Sigmoid colon (tissue), 4 donors: ENCODE data around the gene MAML3.

Experiments
- POLR2A ChIP-seq, 2 donors: fragments of 450-650 bp; IDR thresholded peaks; one replicate each; pipeline ENCODE4 v1.6.1; 2016; ENCODE audit warnings: antibody characterized with exemption in 2 of 2, mild to moderate bottlenecking in 2 of 2, moderate library complexity in 2 of 2
- POLR2AphosphoS5 ChIP-seq, 4 donors: sonication (generic); formaldehyde crosslinking; IDR thresholded peaks; one replicate each; pipeline ENCODE4 v1.6.1; 2017; ENCODE audit warnings: antibody characterized with exemption in 4 of 4
- TF ChIP-seq, protein P1 (sequence below), 4 experiments: fragments of 450-650 bp in 3 of 4; fragments of 200-600 bp in 1 of 4; IDR thresholded peaks; one replicate each; pipeline ENCODE4 v1.5.1; 2016 to 2019; ENCODE audit warnings: antibody characterized with exemption in 4 of 4, mild to moderate bottlenecking in 3 of 4, moderate library complexity in 2 of 4

- TF ChIP-seq, protein P1, sequence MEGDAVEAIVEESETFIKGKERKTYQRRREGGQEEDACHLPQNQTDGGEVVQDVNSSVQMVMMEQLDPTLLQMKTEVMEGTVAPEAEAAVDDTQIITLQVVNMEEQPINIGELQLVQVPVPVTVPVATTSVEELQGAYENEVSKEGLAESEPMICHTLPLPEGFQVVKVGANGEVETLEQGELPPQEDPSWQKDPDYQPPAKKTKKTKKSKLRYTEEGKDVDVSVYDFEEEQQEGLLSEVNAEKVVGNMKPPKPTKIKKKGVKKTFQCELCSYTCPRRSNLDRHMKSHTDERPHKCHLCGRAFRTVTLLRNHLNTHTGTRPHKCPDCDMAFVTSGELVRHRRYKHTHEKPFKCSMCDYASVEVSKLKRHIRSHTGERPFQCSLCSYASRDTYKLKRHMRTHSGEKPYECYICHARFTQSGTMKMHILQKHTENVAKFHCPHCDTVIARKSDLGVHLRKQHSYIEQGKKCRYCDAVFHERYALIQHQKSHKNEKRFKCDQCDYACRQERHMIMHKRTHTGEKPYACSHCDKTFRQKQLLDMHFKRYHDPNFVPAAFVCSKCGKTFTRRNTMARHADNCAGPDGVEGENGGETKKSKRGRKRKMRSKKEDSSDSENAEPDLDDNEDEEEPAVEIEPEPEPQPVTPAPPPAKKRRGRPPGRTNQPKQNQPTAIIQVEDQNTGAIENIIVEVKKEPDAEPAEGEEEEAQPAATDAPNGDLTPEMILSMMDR (IDR thresholded peaks at IDR 0.05): no peak
- TF ChIP-seq POLR2A (IDR thresholded peaks at IDR 0.05): no peak
- TF ChIP-seq POLR2AphosphoS5 (IDR thresholded peaks at IDR 0.05): no peak
These were observed 411.0 kb downstream of the MAML3 start for GRCh38 chr4:139743027-139743426.
